T-helper 2 cell (primary cell): ENCODE data around the gene ZDHHC8.
"Not testable (repeated sequence)": the region's sequence is repeated elsewhere in the genome, so short reads cannot be mapped to it uniquely, and the experiment has no call there.

ENCODE experiments used
- DNase-seq, 5 experiments: peaks; one replicate each; pipeline versions ENCODE4 v3.0.0 to v3.0.0-alpha.2; 2012 to 2022

ZDHHC8 gene

DNA sequence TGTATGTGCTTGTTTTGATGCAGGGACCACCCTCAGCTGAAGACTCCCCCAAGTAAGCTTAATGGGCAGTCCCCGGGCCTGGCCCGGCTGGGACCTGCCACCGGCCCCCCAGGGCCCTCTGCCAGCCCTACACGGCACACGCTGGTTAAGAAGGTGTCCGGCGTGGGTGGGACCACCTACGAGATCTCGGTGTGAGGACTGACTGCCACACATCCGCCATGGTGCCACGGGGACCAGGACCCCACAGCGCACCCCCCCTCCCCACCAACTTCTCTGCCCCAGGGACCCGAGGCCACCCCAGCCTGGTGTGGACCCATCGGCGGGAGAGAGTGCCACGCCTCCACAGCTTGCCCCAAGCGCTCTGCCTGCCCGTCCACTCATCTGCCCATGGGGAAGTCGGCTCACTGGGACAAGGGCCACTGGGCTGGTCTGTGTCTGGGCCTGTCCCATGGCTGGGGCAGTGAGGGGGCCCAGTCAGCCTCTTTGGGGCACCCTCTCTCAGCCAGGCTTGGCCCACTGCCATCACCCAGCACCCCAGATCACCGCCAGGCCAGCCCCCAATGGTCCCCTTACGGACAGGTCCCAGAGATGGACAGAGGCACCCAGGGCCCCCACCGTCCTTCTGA is 13.7 kb downstream of the ZDHHC8 start:
- no peak for DNase-seq

DNA sequence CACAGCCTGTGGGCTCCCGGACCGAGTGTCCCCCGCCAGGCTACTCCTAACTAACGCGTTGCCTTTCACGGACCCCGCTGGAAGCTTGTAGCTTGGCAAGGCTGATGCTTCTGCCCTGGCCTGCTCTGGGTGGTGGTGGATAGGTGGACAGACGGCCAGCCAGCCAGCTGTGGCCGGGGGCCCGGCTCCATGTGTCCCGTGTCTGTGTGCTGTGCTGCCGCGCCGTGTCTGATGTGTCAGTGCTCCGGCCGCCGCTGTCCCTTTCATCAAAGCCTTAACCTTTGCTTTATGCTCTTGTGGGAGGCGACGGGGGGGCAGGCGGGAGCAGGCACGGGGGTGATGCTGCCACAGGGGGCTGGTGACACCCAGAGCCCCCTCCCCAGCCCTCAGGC is 14.2 kb downstream of the ZDHHC8 start:
- no peak for DNase-seq

- DNase-seq, result no peak
Observed at GRCh38 chr22:20146777-20147176, 15.2 kb downstream of the ZDHHC8 start.

GRCh38 chr22:20147237-20147988 is 15.8 kb downstream of the ZDHHC8 start:
- no peak for DNase-seq

- no peak for DNase-seq
Observed at GRCh38 chr22:20148414-20148813, 16.8 kb downstream of the ZDHHC8 start.

DNA sequence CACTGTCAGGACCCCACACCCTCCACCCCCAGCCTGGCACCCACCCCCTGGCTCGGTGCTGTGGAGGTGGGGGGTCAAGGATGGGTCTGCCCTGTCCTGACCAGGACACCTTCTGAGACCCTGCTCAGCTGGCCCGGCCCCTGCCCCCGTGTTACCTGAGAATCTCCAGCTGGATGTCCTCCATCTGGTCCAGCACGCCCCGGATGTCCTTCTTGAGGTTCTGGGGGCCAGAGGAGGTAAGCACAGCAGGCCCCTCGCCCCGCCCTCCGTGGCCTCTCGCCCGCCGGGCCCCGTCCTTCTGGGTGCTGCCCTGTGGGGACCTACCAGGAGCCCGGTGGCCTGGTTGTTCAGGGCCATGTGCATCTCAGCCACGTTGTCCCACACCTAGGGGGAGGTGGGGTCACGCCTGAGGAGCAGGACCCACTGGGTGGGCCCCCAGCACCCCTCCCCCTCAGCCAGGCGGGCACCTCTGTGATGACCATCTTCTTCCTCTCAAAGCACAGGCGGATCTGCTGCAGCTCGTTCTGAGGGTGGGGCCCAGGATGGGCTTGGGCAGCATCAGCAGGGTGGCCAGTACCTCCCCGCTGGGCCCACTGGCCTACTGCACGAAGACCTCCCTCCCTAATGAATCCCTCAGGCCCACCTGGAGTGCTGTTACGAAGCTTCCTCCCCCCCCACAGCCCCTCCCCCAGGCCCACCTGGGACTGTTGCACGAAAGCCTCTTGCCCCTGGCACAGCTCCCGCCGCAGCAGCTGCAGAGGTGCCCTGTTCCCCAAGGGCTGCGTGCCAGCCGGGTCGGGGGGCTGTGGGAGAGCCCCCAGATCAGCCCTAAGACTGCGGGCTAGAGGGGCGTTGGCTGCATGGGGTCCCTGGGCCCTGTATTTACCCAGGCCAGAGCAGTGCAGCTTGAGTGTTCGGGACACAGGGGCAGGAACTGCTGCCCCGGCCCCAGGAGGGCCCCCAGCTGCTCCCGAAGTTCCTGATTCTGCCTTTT is 17.9 kb downstream of the ZDHHC8 start:
- no peak for DNase-seq

- no peak for DNase-seq
Observed at GRCh38 chr22:20150381-20151275, 19.0 kb downstream of the ZDHHC8 start, which contains the start of gene CCDC188. CCDC188 (minus strand) TSS chr22:20151055; CDS start chr22:20150986, 69 bp downstream.

DNA sequence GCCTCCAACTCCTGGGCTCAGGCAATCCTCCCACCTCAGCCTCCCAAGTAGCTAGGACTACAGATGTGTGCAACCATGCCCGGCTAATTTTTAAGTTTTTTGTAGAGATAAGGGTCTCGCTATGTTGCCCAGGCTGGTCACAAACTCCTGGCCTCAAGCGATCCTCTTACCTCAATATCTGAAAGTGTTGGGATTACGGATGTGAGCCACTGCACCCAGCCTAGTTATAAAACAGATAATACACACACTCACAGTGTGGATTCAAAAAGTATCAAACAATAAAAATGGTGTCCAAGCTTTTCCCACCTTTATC is 19.6 kb downstream of the ZDHHC8 start:
- no peak for DNase-seq

DNA sequence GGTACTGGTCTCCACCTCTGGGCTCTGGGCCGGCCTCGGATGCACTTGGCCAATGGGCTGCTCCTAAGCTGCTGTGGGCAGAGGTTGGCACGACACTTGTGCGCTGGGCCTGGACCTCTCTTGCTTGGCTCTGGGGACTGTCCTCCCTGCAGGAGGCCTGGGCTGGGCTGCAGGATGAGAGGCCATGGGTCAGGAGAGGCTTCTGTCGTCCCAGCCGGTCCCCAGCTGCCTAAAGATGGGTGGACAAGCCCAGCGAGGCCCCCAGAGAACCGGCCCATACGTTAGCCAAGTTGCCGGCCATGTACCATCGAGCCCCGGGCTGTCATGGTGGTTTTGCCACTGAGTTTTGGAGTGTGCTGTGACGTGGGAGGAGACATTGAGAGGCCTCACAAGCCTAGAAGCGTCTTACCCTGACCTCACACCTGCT is 20.9 kb downstream of the ZDHHC8 start:
- DNase-seq, result no peak

- DNase-seq, result no peak
Observed at GRCh38 chr22:20153945-20154344, 22.3 kb downstream of the ZDHHC8 start.

DNA sequence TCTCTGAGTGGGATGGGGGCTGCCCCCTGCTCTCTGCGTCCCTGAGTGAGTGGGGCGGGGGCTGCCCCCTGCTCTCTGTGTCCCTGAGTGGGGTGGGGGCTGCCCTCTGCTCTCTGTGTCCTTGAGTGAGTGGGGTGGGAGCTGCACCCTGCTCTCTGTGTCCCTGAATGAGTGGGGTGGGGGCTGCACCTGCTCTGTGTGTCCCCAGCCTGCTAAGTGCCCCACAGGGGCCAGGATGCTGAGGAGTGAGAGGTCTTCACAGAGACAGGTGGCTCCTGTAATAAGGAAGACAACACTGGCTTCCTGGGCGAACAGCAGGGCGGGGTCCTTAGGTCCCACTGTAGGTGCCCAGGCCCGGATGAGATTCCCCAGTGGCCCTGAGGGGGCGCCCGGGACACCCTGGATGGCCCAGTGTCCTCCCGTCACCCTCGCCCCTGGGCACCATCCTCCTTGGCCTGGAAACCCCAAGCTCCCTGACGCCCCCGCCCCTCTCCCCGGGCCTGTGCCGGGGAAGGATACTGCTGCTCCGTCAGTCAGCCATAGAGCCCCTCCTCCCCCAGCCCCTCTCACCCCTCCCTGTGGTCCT is 23.1 kb downstream of the ZDHHC8 start:
- DNase-seq, result no peak

- peak in 2 of 5 experiments; percentile 19 to 34 for DNase-seq
Observed at GRCh38 chr22:20155330-20156041, 23.9 kb downstream of the ZDHHC8 start.

- DNase-seq, result no peak
Observed at GRCh38 chr22:20156042-20156389, 24.4 kb downstream of the ZDHHC8 start.

DNA sequence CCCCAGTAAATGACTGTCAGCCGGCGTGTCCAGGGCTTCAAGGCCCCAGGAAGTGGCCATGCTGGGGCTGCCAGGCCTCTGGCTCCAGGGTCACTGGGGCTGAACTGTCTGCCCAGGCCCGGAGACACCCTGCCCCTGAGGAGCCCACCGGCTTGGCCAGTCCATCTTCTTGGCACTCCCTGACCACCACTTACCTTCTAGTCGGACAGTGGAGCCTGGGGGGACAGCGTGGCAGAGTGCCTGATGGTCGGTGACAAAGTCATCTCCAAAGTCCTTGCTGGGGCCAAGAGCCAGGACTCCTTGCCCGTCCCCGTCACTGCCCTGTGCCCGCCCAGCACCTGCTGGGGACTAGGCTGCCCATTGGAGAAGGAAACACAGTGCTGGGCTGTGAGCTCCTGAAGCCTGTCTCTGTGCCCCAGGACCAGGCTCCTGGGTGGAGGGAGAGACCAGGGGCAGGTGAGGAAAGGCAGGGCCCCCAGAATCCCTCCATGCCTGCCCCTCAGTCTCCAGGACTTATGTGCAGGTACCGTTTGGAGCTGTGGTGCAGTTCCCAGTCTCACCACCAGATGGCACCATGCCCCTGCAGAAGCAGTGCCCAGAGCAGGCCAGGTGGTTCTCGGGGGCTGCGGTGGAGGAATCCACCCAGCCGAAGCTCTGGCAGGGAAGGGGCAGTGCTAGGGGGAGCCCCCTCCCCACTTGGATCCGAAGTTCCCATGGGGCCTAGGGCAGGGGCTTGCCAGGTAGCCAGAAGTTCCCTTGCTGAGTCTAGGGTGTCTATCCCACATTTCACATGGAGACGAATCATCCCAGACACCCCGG is 25.2 kb downstream of the ZDHHC8 start:
- peak; percentile 68 to 86 (median 80) for DNase-seq

DNA sequence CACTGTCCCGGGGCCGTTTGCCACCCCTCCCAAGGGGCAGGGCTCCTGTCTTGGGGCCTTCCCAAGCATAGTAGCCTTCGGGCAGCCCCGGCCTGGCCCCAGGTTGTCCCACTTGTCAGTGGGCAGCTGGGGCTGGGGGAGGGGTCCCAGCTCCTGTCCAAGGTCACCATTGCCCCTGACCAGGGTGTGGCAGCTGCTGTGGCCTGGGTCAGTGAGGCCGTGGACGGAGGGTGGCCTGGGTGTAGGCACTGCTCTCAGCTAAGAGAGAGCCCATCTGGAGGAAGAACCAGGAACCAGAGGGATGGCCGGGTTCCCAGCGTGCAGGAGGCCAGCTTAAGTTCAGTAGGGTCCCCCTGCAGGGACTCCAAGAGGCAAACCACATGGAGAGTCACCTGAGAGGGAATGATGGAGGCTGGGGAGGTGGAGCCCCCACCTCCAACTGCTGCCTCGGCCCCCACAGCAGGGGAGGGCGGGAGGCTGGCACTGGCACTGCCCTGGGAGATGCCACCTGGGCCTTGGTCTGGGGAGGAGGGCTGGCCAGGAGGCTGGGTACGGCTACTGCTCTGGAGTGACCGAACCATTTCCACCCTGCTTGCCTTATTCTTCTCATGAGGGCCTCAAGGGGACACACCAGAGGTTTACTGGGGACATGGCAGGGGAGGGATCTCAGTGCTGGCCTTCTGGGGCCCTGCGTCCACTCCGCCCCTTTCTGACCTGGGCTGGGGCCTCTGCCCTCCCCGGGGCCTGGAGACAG is 26.0 kb downstream of the ZDHHC8 start:
- no peak for DNase-seq

GRCh38 chr22:20158391-20159036 is 26.9 kb downstream of the ZDHHC8 start:
- DNase-seq, result no peak

DNA sequence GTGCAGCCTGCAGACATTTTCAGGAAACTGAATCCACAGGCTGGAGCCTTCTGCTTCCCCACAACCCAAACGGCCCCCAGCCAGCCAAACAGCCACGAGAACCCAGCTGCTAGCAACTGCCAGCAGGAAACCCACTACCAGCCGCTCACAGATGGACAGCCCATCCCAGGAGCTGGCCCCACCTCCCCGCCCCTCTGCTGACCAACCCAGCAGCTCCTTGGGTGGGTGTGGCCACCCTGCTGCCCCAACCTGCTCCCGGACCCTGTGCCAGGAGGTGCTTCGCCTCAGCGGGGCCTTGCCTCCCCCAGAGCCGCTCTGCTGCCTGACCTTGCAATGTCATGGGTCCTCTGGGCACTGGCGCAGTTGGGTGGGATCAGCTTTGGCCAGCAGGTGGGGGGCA is 27.5 kb downstream of the ZDHHC8 start:
- no peak for DNase-seq

DNA sequence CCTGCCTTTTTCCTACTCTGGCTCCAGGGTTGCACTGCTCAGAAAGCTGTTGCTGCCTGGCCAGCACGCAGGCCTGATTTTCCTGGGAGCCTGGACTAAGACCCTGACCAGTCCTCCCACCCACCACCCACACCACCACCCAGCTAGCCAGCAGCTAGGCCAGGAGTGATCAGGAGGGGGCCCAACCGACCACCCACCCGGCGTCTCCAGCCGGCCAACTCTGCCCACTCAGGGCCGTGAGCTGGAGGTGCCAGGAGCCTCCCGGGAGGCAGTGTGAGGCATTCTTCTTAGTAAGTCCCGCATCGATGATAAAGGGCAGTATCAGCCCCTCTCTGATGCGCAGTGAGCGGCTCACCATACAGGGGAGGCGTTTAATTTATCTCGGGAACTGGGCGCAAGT is 27.9 kb downstream of the ZDHHC8 start:
- DNase-seq, result not testable (repeated sequence)

DNA sequence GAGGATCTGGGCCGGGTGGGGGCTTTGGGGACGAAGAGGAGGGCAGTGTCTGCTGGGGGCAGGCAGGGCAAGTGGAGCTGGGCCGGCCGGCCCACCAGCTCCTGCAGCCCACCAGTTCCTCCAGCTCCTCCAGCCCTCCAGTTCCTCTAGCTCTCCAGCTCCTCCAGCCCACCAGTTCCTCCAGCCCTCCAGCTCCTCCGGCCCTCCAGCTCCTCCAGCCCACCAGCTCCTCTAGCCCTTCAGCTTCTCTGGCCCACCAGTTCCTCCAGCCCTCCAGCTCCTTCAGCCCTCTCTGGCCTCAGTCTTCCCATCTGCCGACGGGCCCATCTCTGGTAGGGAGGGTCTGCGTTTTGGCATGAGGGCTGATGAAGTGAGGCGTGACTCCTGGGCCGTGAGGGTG is 28.4 kb downstream of the ZDHHC8 start:
- no peak for DNase-seq
